Measurements from ENCODE around the gene HSD17B14.

- TF ChIP-seq POLR2AphosphoS5 (IDR thresholded peaks at IDR 0.05; ENCODE audit: low read depth, low read length) (no peak), POLR2A (IDR thresholded peaks at IDR 0.05; ENCODE audit: low read depth, low read length) (no peak)
Measured at GRCh38 chr19:48822514-48822913, 13.8 kb downstream of the HSD17B14 start.

Measured in GM12892 (cell line).